Endodermal cell (in vitro differentiated cells): ENCODE results near the gene TMEM63A. TPM values are rescaled to one million over a fixed set of nuclear protein-coding genes. Genes with fewer than 3 reads are reported as not detected.

Experiments used
- DNase-seq: peaks from one replicate; pipeline ENCODE4 v3.0.0-alpha.2; 2017
- H3K27ac ChIP-seq: 2 replicates; pipeline ENCODE4 v1.5.1; 2013; ENCODE audit warnings: mild to moderate bottlenecking, low read depth, low read length, moderate library complexity
- H3K27me3 ChIP-seq: 2 replicates; pipeline ENCODE4 v1.6.1; 2013; ENCODE audit warnings: mild to moderate bottlenecking, low read length, moderate library complexity; ENCODE audit not compliant: insufficient read depth, control insufficient read depth, poor library complexity, severe bottlenecking
- H3K36me3 ChIP-seq: 2 replicates; pipeline ENCODE4 v1.7.0; 2013; ENCODE audit warnings: mild to moderate bottlenecking, low read length, moderate library complexity; ENCODE audit not compliant: control insufficient read depth, insufficient read depth
- H3K4me1 ChIP-seq: one replicate; pipeline ENCODE4 v1.7.0; 2013; ENCODE audit warnings: low read length; ENCODE audit not compliant: control insufficient read depth, insufficient read depth
- H3K4me3 ChIP-seq: 2 replicates; pipeline ENCODE4 v1.5.1; 2013; ENCODE audit warnings: mild to moderate bottlenecking, low read length, moderate library complexity
- H3K9ac ChIP-seq: 2 replicates; pipeline ENCODE4 v1.6.1; 2013; ENCODE audit warnings: mild to moderate bottlenecking, low read length, moderate library complexity; ENCODE audit not compliant: poor library complexity, severe bottlenecking; ENCODE audit errors: extremely low read depth
- H3K9me3 ChIP-seq: 2 replicates; pipeline ENCODE4 v1.6.1; 2013; ENCODE audit warnings: mild to moderate bottlenecking, low read length, moderate library complexity; ENCODE audit not compliant: control insufficient read depth
- H3K27ac Mint-ChIP-seq: 2 replicates; pipeline ENCODE4 v1.8.0; 2020; ENCODE audit warnings: mixed read lengths
- H3K27me3 Mint-ChIP-seq: 2 replicates; pipeline ENCODE4 v1.8.0; 2021; ENCODE audit warnings: mild to moderate bottlenecking, mixed read lengths; ENCODE audit not compliant: insufficient read depth
- H3K36me3 Mint-ChIP-seq: 2 replicates; pipeline ENCODE4 v1.8.0; 2020; ENCODE audit warnings: low read depth, mixed read lengths
- H3K4me1 Mint-ChIP-seq: 2 replicates; pipeline ENCODE4 v1.8.0; 2020; ENCODE audit warnings: mixed read lengths
- H3K4me3 Mint-ChIP-seq: 2 replicates; pipeline ENCODE4 v1.8.0; 2020; ENCODE audit warnings: mild to moderate bottlenecking, moderate library complexity, mixed read lengths
- H3K9me3 Mint-ChIP-seq: 2 replicates; pipeline ENCODE4 v1.8.0; 2020; ENCODE audit warnings: mild to moderate bottlenecking, mixed read lengths
- WGBS, 2 experiments: methylation state at CpG; one replicate each; pipeline versions ENCODE4 v1.1.5 to v1.1.7; 2013; ENCODE audit warnings: missing lambda C conversion rate in 2 of 2, mixed read lengths in 1 of 2; ENCODE audit not compliant: insufficient coverage in 1 of 2, insufficient read length in 1 of 2; 5-methylcytosine and 5-hydroxymethylcytosine counted together
- total RNA-seq, 2 donors: library from RNA; stranded (reverse); fragmentation: NEBNext Ultra II Directional in 1 of 2; extraction: Animal tissue kit (Norgen Biotek cat#: 25700) in 1 of 2; gene quantifications; 2 replicates in 1 of 2; 3 replicates in 1 of 2; pipeline ENCODE4 v1.2.1, GENCODE V29; 2021
- TF ChIP-seq, protein P1 (sequence below): fragments of 200-600 bp; sonication (generic); conservative IDR thresholded peaks from 2 replicates; pipeline ENCODE4 v1.5.0; 2021; ENCODE audit warnings: antibody characterized with exemption, mild to moderate bottlenecking

Gene TMEM63A
- total RNA-seq, 2 donors from 2014 or later = 194 to 232 TPM

DNA sequence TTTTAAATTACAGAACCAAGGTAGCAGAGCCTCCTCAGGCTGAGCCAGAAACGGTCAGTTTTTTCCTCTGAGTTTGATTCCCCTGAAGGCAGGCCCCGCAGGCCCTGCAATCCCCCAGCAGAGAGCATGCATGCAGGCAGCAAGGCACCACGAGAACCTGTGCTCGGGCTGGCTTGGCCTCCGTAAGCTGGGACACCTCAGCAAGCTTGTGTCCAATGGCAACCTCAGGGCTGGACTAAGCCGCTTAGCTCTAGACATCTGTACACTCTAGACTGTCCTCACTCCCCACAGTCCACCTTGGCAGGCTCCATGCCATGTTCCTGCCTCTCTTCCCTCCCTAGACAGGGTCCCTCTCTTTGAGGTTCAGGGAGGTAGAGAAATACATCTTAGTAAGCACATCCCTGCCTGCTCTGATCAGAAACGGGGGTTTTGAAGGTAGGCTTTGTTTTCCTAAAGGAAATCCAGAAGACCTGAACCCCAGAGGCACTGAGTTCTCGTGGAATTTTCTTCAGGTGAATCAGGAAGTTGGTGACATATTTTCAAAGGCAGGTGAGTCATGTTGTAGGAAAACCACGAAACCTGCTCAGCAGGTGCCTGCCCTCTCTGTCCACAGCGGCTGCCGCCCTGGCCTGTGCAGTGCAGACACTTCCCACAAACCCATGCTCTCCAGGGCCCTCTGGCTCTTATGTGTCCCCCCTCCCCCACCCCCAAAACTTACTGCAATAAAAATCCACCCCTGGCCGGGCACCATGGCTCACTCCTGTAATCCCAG is 7.0 kb downstream of the TMEM63A start:
- H3K27ac Mint-ChIP-seq = peak overlapping the region; percentile 72
- no peaks in the 10 kb centered on the region for H3K9me3 Mint-ChIP-seq
- Histone ChIP-seq H3K9ac (no peak overlapping the region), H3K4me3 (no peak overlapping the region), H3K36me3 (peaks cover 87% of the 10 kb centered on the region), H3K27me3 (no peaks in the 10 kb centered on the region), H3K4me1 (peaks cover 20% of the 10 kb centered on the region), H3K9me3 (no peaks in the 10 kb centered on the region), H3K27ac (no peak overlapping the region)
- H3K4me1 Mint-ChIP-seq = peaks cover 36% of the 10 kb centered on the region
- peaks cover 64% of the 10 kb centered on the region for H3K36me3 Mint-ChIP-seq
- 90 to 96% methylated on average over 9 to 12 of the region's 12 CpGs for WGBS, 2 experiments
- H3K4me3 Mint-ChIP-seq = no peak overlapping the region
- TF ChIP-seq, protein P1, sequence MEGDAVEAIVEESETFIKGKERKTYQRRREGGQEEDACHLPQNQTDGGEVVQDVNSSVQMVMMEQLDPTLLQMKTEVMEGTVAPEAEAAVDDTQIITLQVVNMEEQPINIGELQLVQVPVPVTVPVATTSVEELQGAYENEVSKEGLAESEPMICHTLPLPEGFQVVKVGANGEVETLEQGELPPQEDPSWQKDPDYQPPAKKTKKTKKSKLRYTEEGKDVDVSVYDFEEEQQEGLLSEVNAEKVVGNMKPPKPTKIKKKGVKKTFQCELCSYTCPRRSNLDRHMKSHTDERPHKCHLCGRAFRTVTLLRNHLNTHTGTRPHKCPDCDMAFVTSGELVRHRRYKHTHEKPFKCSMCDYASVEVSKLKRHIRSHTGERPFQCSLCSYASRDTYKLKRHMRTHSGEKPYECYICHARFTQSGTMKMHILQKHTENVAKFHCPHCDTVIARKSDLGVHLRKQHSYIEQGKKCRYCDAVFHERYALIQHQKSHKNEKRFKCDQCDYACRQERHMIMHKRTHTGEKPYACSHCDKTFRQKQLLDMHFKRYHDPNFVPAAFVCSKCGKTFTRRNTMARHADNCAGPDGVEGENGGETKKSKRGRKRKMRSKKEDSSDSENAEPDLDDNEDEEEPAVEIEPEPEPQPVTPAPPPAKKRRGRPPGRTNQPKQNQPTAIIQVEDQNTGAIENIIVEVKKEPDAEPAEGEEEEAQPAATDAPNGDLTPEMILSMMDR = no peak
- H3K27me3 Mint-ChIP-seq = no peaks in the 10 kb centered on the region
- DNase-seq = no peak

DNA sequence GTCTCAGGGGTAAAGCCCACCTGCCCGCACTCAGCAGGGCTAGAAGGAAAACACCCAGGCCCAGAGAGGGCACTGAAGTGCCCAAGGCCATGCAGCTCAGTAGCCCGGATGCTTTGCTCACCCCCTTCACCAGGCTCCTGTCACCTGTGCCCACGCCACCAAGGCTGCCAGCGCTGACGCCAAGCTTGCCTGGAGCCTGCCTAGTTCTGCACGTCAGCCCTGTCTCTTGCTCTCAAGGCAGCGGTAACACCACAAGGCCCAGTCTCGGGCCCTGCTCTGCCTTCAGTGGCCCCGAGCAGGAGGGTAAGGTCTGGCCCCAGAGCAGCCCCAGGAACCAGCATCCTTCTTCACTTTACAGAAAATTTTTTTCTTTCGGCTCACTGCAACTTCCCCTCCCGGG is 7.7 kb downstream of the TMEM63A start:
- H3K27me3 Mint-ChIP-seq = no peaks in the 10 kb centered on the region
- Histone ChIP-seq H3K4me1 (peaks cover 12% of the 10 kb centered on the region), H3K9ac (no peak overlapping the region), H3K4me3 (no peak overlapping the region), H3K9me3 (no peaks in the 10 kb centered on the region), H3K27ac (no peak overlapping the region), H3K27me3 (no peaks in the 10 kb centered on the region), H3K36me3 (peaks cover 85% of the 10 kb centered on the region)
- 94 to 98% methylated on average over 8 to 11 of the region's 11 CpGs for WGBS, 2 experiments
- H3K4me3 Mint-ChIP-seq = no peak overlapping the region
- TF ChIP-seq, protein P1 = no peak
- H3K4me1 Mint-ChIP-seq = peaks cover 28% of the 10 kb centered on the region
- H3K36me3 Mint-ChIP-seq = peaks cover 69% of the 10 kb centered on the region
- no peak for DNase-seq
- H3K9me3 Mint-ChIP-seq = no peaks in the 10 kb centered on the region
- H3K27ac Mint-ChIP-seq = peak overlapping the region; percentile 4

DNA sequence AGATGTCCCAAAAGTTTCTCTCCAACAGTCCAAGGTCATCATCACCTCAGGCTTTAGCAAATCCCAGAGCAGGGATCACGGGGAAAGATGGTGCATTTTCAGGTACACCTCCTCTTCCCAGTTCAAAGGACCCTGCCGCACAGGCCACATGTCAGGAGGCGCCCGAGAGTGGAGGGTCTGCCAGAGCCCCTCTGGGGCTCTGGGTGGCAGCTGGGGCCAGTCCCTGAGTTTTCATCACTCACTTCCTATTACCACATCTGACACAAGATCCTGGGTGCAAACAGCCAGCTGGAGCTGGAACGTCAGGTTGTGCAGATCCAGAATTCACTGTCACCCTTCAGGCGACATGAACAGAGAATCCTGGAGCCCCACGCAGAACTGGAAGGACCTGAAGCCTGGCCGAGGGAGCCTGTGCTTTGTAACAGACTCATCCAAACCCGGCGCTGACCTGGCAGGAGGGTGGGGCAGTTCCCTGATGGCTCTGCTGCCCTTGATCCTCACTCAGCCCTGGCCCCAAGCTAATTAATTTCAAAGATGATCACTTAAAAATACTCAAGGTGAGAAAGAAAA is 8.8 kb downstream of the TMEM63A start:
- Histone ChIP-seq H3K4me1 (peaks cover 7% of the 10 kb centered on the region), H3K9ac (no peak overlapping the region), H3K36me3 (peaks cover 86% of the 10 kb centered on the region), H3K27ac (no peak overlapping the region), H3K4me3 (no peak overlapping the region), H3K9me3 (no peaks in the 10 kb centered on the region), H3K27me3 (no peaks in the 10 kb centered on the region)
- peak overlapping the region; percentile 78 for H3K27ac Mint-ChIP-seq
- no peak overlapping the region for H3K4me3 Mint-ChIP-seq
- no peak for DNase-seq
- TF ChIP-seq, protein P1 = no peak
- H3K4me1 Mint-ChIP-seq = peaks cover 19% of the 10 kb centered on the region
- H3K27me3 Mint-ChIP-seq = no peaks in the 10 kb centered on the region
- no peaks in the 10 kb centered on the region for H3K9me3 Mint-ChIP-seq
- H3K36me3 Mint-ChIP-seq = peaks cover 76% of the 10 kb centered on the region
- 96% methylated on average over 7 to 10 of the region's 10 CpGs for WGBS, 2 experiments
